B cell (primary cell): Measurements from ENCODE around the gene RRBP1.

Experiments
- CTCF ChIP-seq: fragments of 200-600 bp; IDR thresholded peaks from one replicate; pipeline ENCODE4 v1.8.0; 2022; ENCODE audit warnings: antibody characterized with exemption, mild to moderate bottlenecking
- EZH2 ChIP-seq: IDR thresholded peaks from 2 replicates; pipeline ENCODE4 v1.6.1; 2012; ENCODE audit warnings: borderline replicate concordance, low read depth, mild to moderate bottlenecking, moderate library complexity, low read length; ENCODE audit not compliant: insufficient read depth, poor library complexity, severe bottlenecking

GRCh38 chr20:17648315-17648646, 33.8 kb downstream of the RRBP1 start:
- TF ChIP-seq CTCF (no peak), EZH2 (no peak)
